HCT116 (cell line): ENCODE results near the gene GREM2. TPM values are rescaled to one million over a fixed set of nuclear protein-coding genes. Genes with fewer than 3 reads are reported as not detected.

Experiments used
- ATAC-seq: fragments of 200-7000 bp; cut with Tn5 transposase; 2 replicates; pipeline ENCODE4 v1.9.1; 2020; ENCODE audit warnings: mild to moderate bottlenecking, moderate library complexity
- BruUV-seq: library from RNA; stranded (reverse); fragments of 400-500 nt; replicated peaks from 2 replicates; lab custom pipeline; 2021; lab: Mats Ljungman, UMichigan
- CTCF ChIA-PET: fragments of 300-600 bp; sonication (Branson Sonifier 250); formaldehyde crosslinking; loops from one replicate; lab custom pipeline; 2021; ENCODE audit warnings: antibody characterized with exemption; lab: Charles Lee
- POLR2A ChIA-PET: fragments of 300-600, 350-600 bp; sonication (Branson Sonifier 250); formaldehyde crosslinking; loops from one replicate; lab custom pipeline; 2021; ENCODE audit warnings: antibody characterized with exemption; lab: Charles Lee
- RAD21 ChIA-PET, 2 experiments: fragments of 300-600 bp; sonication (Branson Sonifier 250); formaldehyde crosslinking; loops; one replicate each; lab custom pipeline; 2023; ENCODE audit warnings: low total read pairs in 2 of 2; ENCODE audit not compliant: uncharacterized antibody in 2 of 2, unreplicated experiment in 2 of 2, low non-redundant PET in 1 of 2; lab: Charles Lee
- DNase-seq: peaks from one replicate; pipeline ENCODE4 v3.0.0-alpha.2; 2010; ENCODE audit warnings: low read depth, low spot score
- H2AFZ ChIP-seq: fragments of 200-600 bp; shearing (Covaris generic), sonication (generic); 2 replicates; pipeline ENCODE4 v1.6.1; 2017; ENCODE audit warnings: low read depth, mixed run types, mixed read lengths, antibody characterized with exemption, low read length; ENCODE audit not compliant: poor library complexity, severe bottlenecking
- H3K27ac ChIP-seq: 2 replicates; pipeline ENCODE4 v1.5.1; 2012; ENCODE audit warnings: low read depth, low read length
- H3K27me3 ChIP-seq: fragments of 200-600 bp; sonication (generic); 2 replicates; pipeline ENCODE4 v1.6.1; 2016; ENCODE audit warnings: mixed run types, low read length, mixed read lengths; ENCODE audit not compliant: insufficient read depth
- H3K36me3 ChIP-seq, 2 experiments: fragments of 200-500 bp in 1 of 2; fragments of 200-600 bp in 1 of 2; sonication (Bioruptor generic) in 1 of 2; sonication (generic) in 1 of 2; 2 replicates each; pipeline versions ENCODE4 v1.5.1 to v1.6.1; 2014 to 2016; ENCODE audit warnings: low read length in 2 of 2, inconsistent platforms in 1 of 2, mixed read lengths in 1 of 2, mixed run types in 1 of 2; ENCODE audit not compliant: insufficient read depth in 2 of 2, control insufficient read depth in 1 of 2
- H3K4me1 ChIP-seq, 2 experiments: fragments of 200-600 bp in 1 of 2; sonication (generic) in 1 of 2; 2 replicates each; pipeline versions ENCODE4 v1.5.1 to v1.6.1; 2012 to 2017; ENCODE audit warnings: low read length in 2 of 2, inconsistent platforms in 1 of 2, mild to moderate bottlenecking in 1 of 2, mixed read lengths in 1 of 2, mixed run types in 1 of 2, moderate library complexity in 1 of 2; ENCODE audit not compliant: insufficient read depth in 2 of 2, control insufficient read depth in 1 of 2
- H3K4me2 ChIP-seq: fragments of 200-600 bp; sonication (generic); 2 replicates; pipeline ENCODE4 v1.6.1; 2017; ENCODE audit warnings: mixed run types, low read length, mixed read lengths
- H3K4me3 ChIP-seq, 2 experiments: fragments of 200-600 bp in 1 of 2; sonication (generic) in 1 of 2; replicated peaks in 1 of 2; 2 replicates each; pipeline ENCODE4 v1.5.1; 2011 to 2016; ENCODE audit warnings: low read length in 2 of 2, control low read depth in 1 of 2, low read depth in 1 of 2, mild to moderate bottlenecking in 1 of 2, mixed read lengths in 1 of 2, mixed run types in 1 of 2
- H3K79me2 ChIP-seq: fragments of 200-600 bp; sonication (generic); 2 replicates; pipeline ENCODE4 v1.6.1; 2017; ENCODE audit warnings: mild to moderate bottlenecking, mixed run types, low read length, moderate library complexity, mixed read lengths; ENCODE audit not compliant: insufficient read depth
- H3K9ac ChIP-seq: fragments of 200-600 bp; sonication (generic); 2 replicates; pipeline ENCODE4 v1.6.1; 2016; ENCODE audit warnings: low read length, mixed read lengths
- H3K9me2 ChIP-seq: fragments of 200-600 bp; sonication (generic), shearing (Covaris generic); 2 replicates; pipeline ENCODE4 v1.6.1; 2017; ENCODE audit warnings: mixed run types, mild to moderate bottlenecking, moderate library complexity; ENCODE audit not compliant: insufficient read depth
- H3K9me3 ChIP-seq, 2 experiments: fragments of 200-500 bp in 1 of 2; fragments of 200-600 bp in 1 of 2; sonication (Bioruptor generic) in 1 of 2; sonication (generic) in 1 of 2; 2 replicates each; pipeline ENCODE4 v1.6.1; 2014 to 2017; ENCODE audit warnings: low read length in 2 of 2, mixed read lengths in 2 of 2, inconsistent platforms in 1 of 2, low read depth in 1 of 2, mild to moderate bottlenecking in 1 of 2, mixed run types in 1 of 2, moderate library complexity in 1 of 2; ENCODE audit not compliant: control insufficient read depth in 1 of 2, insufficient read depth in 1 of 2
- H4K20me1 ChIP-seq: fragments of 200-600 bp; sonication (generic), shearing (Covaris generic); 2 replicates; pipeline ENCODE4 v1.6.1; 2017; ENCODE audit warnings: mixed run types, mild to moderate bottlenecking, moderate library complexity; ENCODE audit not compliant: insufficient read depth
- ATF3 ChIP-seq: IDR thresholded peaks from 2 replicates; pipeline ENCODE4 v1.6.1; 2012
- CBX3 ChIP-seq: IDR thresholded peaks from 2 replicates; pipeline ENCODE4 v1.6.1; 2012; ENCODE audit warnings: low read depth
- EGR1 ChIP-seq: IDR thresholded peaks from 2 replicates; pipeline ENCODE4 v1.6.1; 2012; ENCODE audit warnings: low read depth
- EZH2phosphoT487 ChIP-seq: fragments of 200-600 bp; IDR thresholded peaks from 2 replicates; pipeline ENCODE4 v1.6.1; 2018; ENCODE audit warnings: antibody characterized with exemption, borderline replicate concordance
- FOSL1 ChIP-seq: IDR thresholded peaks from 2 replicates; pipeline ENCODE4 v1.6.1; 2012; ENCODE audit warnings: low read depth
- JUND ChIP-seq: IDR thresholded peaks from 2 replicates; pipeline ENCODE4 v1.6.1; 2012
- POLR2AphosphoS5 ChIP-seq: IDR thresholded peaks from 2 replicates; pipeline ENCODE4 v1.6.1; 2011; ENCODE audit warnings: mild to moderate bottlenecking, low read depth, low read length, moderate library complexity
- RAD21 ChIP-seq: IDR thresholded peaks from 2 replicates; pipeline ENCODE4 v1.6.1; 2012; ENCODE audit warnings: low read depth, mild to moderate bottlenecking
- SP1 ChIP-seq: IDR thresholded peaks from 2 replicates; pipeline ENCODE4 v1.6.1; 2012; ENCODE audit warnings: low read depth
- SRF ChIP-seq: IDR thresholded peaks from 2 replicates; pipeline ENCODE4 v1.6.1; 2012; ENCODE audit warnings: low read depth
- ZBTB33 ChIP-seq: IDR thresholded peaks from 2 replicates; pipeline ENCODE4 v1.6.1; 2011; ENCODE audit warnings: mild to moderate bottlenecking, low read length, moderate library complexity; ENCODE audit not compliant: insufficient replicate concordance; ENCODE audit errors: extremely low read depth
- intact Hi-C: fragments of 100-400 bp; cut with micrococcal nuclease; formaldehyde crosslinking; loops from 2 replicates; pipeline ENCODE4 v1.10.0; 2022
- total RNA-seq: library from RNA; stranded (reverse); gene quantifications from one replicate; pipeline ENCODE4 v1.2.1, GENCODE V29; 2021; ENCODE audit not compliant: unreplicated experiment

The GREM2 gene
- total RNA-seq, 1 experiment from 2014 or later, result not detected

- TF ChIP-seq EGR1 (no peak), ZBTB33 (no peak), JUND (no peak)
These were observed 143.3 kb downstream of the GREM2 start (continued) for GRCh38 chr1:240468656-240469055.

GRCh38 chr1:240467895-240468294, 144.1 kb downstream of the GREM2 start:
- no peaks in the 10 kb centered on the region for H3K36me3 ChIP-seq
- POLR2A ChIA-PET, result no interaction called here
- no peak for ATAC-seq
- H3K4me3 ChIP-seq, result no peak overlapping the region
- no peak for TF ChIP-seq RAD21
- TF ChIP-seq, all 23 proteins: peak for 0
- no peaks in the 10 kb centered on the region for H3K9me2 ChIP-seq
- no peaks in the 10 kb centered on the region for H3K27me3 ChIP-seq
- no peaks in the 10 kb centered on the region for H3K4me1 ChIP-seq
- ChIA-PET CTCF (no interaction called here), RAD21 (no interaction called here)
- H2AFZ ChIP-seq, result no peak overlapping the region
- BruUV-seq, result no TSS peak
- no peak overlapping the region for H3K4me2 ChIP-seq
- H3K79me2 ChIP-seq, result no peaks in the 10 kb centered on the region
- peaks cover 0 to 9% of the 10 kb centered on the region in 2 experiments; a peak in 2 of 4 replicates for H3K9me3 ChIP-seq
- intact Hi-C loops, result no loop called here
- no peaks in the 10 kb centered on the region for H4K20me1 ChIP-seq
- H3K9ac ChIP-seq, result no peak overlapping the region
- no peak overlapping the region for H3K27ac ChIP-seq
- DNase-seq, result no peak

- no TSS peak for BruUV-seq
These were observed 145.4 kb downstream of the GREM2 start for GRCh38 chr1:240466509-240466908.

More at GRCh38 chr1:240466509-240466908, 145.4 kb downstream of the GREM2 start:
- H3K36me3 ChIP-seq, result no peaks in the 10 kb centered on the region
- no peaks in the 10 kb centered on the region for H4K20me1 ChIP-seq
- intact Hi-C loops, result no loop called here
- H3K4me3 ChIP-seq, result no peak overlapping the region
- RAD21 ChIA-PET, result no interaction called here
- DNase-seq (no peak), ATAC-seq (no peak)
- H3K9me3 ChIP-seq, result peaks cover 0 to 9% of the 10 kb centered on the region in 2 experiments; a peak in 2 of 4 replicates
- H3K27ac ChIP-seq, result no peak overlapping the region
- H3K4me1 ChIP-seq, result no peaks in the 10 kb centered on the region
- no peaks in the 10 kb centered on the region for H3K27me3 ChIP-seq
- TF ChIP-seq EZH2phosphoT487, result no peak
- no peak for TF ChIP-seq SP1
- TF ChIP-seq CBX3, result no peak
- TF ChIP-seq POLR2AphosphoS5, result no peak
- no peak for TF ChIP-seq FOSL1
- no peak for TF ChIP-seq ATF3
- no peak for TF ChIP-seq RAD21
- no peak for TF ChIP-seq SRF
- no peaks in the 10 kb centered on the region for H3K9me2 ChIP-seq
- no peaks in the 10 kb centered on the region for H3K79me2 ChIP-seq
- no peak overlapping the region for H2AFZ ChIP-seq
- CTCF ChIA-PET, result no interaction called here
- no peak overlapping the region for H3K4me2 ChIP-seq
- POLR2A ChIA-PET, result no interaction called here
- no peak overlapping the region for H3K9ac ChIP-seq
